ENCODE data around the gene ARHGEF35.
"Not testable (repeated sequence)": the region's sequence is repeated elsewhere in the genome, so short reads cannot be mapped to it uniquely, and the experiment has no call there.

Gene ARHGEF35

GRCh38 chr7:144195212-144195872 is at the start of gene ARHGEF35:
Gene ARHGEF35, minus strand, starts transcription at chr7:144195833. Its CDS starts 7,450 bp downstream, at chr7:144188383.
- not testable (repeated sequence) for DNase-seq

DNA sequence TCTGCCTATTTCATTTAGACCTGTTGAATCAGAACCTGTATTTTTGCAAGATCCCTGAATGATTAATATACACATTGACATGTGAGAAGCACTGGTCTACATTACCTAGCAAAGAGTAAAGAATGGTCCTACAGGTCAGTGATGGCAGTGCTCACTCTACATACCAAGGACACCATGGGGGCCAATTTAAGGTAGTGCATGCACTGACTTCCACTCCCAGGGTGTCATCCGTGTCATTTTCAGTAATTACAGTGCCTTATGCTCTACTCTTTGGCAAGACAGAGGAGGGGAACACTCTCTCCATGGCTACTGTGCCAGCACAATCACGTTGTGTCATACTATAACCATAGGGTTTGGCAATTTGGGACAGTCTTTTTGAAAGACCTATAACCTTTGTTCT is 49.7 kb upstream of the ARHGEF35 start:
- DNase-seq = not testable (repeated sequence)

GRCh38 chr7:144239365-144239764 is 43.7 kb upstream of the ARHGEF35 start, which contains the start of gene OR2A42:
Gene OR2A42, minus strand, starts transcription at chr7:144239605. Its CDS starts 6,762 bp downstream, at chr7:144232843.
- not testable (repeated sequence) for DNase-seq

- DNase-seq = not testable (repeated sequence)
These were observed 43.0 kb upstream of the ARHGEF35 start for GRCh38 chr7:144238530-144239082.

DNA sequence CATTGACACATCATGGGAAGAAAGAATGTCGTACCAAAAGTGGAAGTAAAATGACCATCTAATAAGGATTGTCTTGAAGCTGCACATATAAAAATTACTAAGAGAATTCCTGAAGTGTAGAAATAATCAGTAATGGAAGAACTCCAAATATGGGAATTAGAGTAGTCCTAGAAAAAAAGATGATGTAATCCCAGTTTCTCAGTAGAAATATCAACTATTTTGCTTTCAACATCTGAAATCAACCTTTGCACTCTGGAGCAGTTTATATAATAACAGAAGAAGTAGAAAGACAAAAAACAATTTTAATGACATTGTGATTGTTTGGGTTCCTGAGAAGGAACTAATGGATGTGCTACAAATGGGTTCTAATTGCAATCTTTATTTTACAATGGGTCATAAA is 37.4 kb upstream of the ARHGEF35 start:
- not testable (repeated sequence) for DNase-seq

DNA sequence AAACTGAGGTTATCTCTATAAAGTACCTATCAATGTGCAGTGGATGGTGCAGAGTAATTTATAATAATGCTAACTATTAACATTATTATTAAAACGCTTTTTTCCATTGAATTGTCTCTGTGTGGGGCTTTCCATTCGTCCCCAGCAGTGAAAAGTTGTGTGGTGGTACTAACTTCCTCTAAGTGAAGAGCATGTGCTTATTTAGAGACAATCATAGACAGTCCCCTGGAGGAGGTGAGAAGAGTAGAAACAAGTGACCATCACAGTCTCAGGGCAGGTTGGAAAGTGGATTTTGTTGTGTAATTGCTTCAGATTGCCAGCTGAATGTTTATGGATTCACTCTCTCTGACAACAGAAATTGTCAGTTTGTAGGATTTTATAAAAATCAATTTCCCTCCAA is 35.4 kb upstream of the ARHGEF35 start:
- DNase-seq = not testable (repeated sequence)

DNA sequence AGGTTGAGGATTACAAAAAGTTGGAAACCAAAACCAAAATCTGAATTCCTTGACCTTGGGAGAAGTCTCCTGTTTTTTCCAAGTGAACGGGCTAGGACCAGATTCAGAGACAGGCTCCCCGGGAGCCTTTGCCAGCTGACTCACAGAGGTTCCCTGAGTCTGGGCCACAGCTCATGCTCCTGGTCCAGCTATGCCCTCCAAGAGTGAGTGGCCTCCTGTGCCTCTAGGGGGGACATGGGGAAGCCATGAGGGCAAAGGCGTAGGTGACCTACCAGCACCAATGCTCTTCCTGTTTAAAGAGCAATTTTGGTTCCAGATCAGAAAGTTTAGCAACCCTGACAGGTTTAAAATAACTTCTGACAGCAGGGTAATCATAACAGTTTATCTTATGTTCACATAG is 33.2 kb upstream of the ARHGEF35 start:
- DNase-seq = not testable (repeated sequence)

DNA sequence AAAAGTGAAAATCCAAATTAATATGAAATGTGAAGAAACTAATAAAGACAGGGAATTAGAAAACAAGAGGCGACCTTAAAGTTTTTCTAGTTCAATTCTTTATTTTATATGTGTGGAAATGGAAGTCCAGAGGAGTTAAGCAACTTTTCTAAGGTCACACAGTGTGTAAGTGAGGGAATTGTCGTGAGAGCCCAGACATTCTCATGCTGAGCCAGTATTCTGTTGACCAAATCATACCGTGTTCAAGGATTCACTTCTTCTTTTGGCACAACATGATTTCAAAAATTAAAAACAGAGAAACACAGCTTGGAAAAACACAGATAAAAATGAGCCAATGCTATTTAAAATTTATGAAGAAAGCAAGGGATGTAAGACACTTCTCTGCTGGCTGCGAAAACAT is 31.2 kb upstream of the ARHGEF35 start:
- not testable (repeated sequence) for DNase-seq

- not testable (repeated sequence) for DNase-seq
These were observed 28.0 kb upstream of the ARHGEF35 start for GRCh38 chr7:144223675-144224074.

- DNase-seq = not testable (repeated sequence)
These were observed 24.9 kb upstream of the ARHGEF35 start for GRCh38 chr7:144220531-144220930.

- not testable (repeated sequence) for DNase-seq
These were observed 23.5 kb upstream of the ARHGEF35 start for GRCh38 chr7:144219149-144219548.

DNA sequence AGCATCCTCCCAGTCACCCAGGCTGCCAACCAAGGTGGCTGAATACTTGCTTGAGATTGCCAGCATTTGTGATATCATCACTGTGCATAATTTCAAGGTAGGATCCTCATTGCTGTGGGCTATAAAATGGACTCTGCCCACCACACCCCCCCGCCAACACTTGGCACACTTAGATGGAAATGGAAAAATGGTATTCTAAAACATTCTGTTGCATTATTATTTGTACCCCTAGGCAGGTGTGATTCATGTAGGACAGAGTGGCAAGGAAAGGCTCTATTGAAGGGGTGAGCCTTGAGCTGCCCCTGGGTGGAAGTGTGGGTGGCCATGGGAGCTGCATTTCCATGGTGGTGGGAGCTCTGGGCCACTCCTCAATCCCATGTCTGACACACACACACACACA is 22.9 kb upstream of the ARHGEF35 start:
- DNase-seq = not testable (repeated sequence)

GRCh38 chr7:144217200-144217599 is 21.6 kb upstream of the ARHGEF35 start:
- DNase-seq = not testable (repeated sequence)

GRCh38 chr7:144205306-144205705 is 9.7 kb upstream of the ARHGEF35 start:
- not testable (repeated sequence) for DNase-seq

- DNase-seq = not testable (repeated sequence)
These were observed 7.5 kb upstream of the ARHGEF35 start for GRCh38 chr7:144203086-144203485.

DNA sequence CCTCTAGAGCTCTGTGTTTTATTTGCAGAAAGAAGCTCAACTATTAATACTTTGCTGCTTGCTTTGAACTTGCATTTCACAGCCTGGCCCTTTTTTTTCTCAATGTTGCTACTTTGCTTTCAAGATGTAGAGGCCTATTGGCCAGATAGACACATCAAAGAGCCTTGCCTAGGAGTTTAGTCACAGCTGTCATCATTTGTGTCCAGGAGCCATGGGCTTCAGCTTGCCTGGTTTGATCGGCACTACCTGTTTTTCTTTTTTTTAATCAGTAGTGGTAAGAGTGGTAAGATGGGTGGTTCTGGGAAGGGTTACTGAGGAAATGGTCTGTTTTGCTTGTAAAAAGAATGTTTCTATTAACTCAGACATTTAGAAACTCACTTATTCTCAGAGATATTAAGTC is 6.3 kb upstream of the ARHGEF35 start:
- not testable (repeated sequence) for DNase-seq

DNA sequence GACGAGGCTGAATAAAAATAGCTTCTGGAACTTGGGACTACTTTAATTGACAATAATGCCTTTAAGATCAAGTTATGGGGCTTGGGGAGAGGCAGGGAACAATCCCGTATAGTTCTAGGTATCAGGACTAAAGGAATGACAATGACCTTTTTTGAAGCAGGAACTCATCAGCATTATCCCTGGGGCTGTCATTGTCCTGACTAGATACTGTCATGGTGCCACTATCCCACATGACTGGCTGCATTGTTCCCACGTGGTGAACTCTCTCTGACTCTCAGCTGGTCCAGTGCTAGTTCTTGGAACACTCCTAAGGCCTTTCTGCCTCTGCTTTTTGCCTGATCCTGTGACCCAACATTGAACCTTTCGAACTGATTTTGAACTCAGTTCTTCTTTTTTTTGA is 3.3 kb upstream of the ARHGEF35 start:
- DNase-seq = not testable (repeated sequence)

DNA sequence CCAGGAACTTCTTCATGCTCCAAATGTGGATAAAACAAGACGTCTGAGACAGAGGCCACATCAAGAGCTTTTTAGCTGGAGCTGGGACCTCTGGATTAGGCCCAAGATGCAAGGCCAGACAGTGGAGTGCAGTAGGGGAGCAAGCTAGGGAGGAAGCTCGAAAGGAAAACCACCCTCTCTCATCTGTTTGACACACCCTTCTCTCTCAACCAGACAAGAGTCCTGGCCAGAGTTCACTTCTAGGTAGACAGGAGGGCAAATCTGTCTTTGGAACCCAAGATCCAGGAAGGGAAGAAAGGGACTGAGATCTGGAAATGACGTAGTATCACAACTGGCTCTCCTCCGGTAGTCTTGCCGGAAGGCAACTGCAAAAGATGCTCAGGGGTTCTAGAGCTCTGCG is 1.2 kb downstream of the ARHGEF35 start:
- not testable (repeated sequence) for DNase-seq

GRCh38 chr7:144193782-144194181 is 1.9 kb downstream of the ARHGEF35 start:
- not testable (repeated sequence) for DNase-seq

DNA sequence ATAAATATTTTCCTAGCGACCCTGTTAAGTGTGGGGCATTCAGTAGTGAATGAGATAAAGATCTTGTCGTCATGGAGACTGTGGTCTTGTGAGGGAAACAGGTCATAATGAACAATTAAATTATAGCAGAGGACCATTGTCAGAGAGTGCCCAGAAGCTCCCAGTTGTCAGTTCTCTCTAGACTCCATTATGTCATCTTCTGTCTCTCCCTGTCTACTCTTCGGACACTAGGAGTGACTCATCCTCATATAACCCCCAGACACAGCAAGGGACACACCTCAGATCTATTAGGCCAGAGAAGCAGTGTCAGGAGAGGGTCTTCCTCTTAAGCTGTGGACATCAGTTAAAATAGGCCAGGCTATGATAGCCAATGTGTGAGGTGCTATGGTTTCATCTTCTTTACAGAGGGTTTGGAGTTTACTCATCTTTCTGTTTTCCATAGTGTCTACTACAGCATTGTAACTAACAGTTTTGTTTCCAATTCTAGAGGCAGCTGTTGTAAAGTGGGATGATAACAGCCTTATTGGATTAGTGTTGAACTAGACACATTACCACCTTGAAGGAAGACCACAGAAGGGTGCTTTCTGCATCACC is 7.0 kb downstream of the ARHGEF35 start:
- DNase-seq = not testable (repeated sequence)

DNA sequence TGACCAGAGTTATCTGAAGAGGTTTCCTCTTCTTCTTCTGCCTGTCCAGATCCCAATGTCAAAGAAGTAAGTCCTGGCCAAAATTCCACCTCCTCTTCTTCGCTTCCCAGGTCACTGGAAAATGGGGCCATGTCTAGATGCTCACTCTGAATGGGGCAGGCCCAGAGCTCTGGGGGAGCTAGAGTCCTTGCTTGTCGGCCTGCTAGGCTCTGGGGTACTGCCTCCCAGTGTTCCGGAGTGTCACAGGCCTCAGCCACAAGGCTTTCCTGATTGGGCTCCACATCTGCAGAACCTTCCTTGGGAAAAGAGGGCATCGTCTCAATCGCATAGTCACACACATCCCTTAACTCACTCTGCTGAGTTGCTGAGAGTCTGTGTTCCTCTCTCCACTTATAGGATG is 7.8 kb downstream of the ARHGEF35 start:
- not testable (repeated sequence) for DNase-seq

DNA sequence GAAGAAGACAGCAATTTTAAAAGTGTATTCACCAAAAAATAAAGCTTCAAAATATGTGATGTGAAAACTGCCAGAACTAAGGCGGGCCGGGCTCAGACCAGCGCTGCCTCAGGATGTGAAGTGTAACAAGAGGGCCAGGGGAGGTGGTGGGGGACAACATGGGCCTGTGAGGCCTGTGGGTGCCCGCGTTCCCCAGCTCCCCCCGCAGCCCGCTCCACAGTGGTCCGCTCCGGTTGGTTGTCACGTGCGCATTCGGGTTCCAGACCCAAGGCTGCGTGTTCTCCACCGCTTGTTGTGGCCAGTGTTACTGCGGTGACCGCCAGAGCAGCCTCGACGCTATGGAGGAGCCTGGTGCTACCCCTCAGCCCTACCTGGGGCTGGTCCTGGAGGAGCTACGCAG is 12.5 kb downstream of the ARHGEF35 start, which contains the start of gene CTAGE4:
Gene CTAGE4 (plus strand): TSS at position 301 of the 400 bp plus-strand sequence. CDS start 38 bp downstream, at position 339.
- not testable (repeated sequence) for DNase-seq

GRCh38 chr7:144179165-144179479 is 16.5 kb downstream of the ARHGEF35 start:
- not testable (repeated sequence) for DNase-seq
